H9 (cell line): ENCODE results near the gene CHD1. TPM values are rescaled to one million over a fixed set of nuclear protein-coding genes. Genes with fewer than 3 reads are reported as not detected.

Experiments
- DNase-seq: peaks from one replicate; pipeline ENCODE4 v3.0.0-alpha.2; 2017
- H2AFZ ChIP-seq: one replicate; pipeline ENCODE4 v1.6.1; 2013; ENCODE audit warnings: mild to moderate bottlenecking, low read length, control low read depth, moderate library complexity
- H2AK5ac ChIP-seq: 2 replicates; pipeline ENCODE4 v1.6.1; 2013; ENCODE audit warnings: low read length, control low read depth, mixed read lengths; ENCODE audit not compliant: insufficient read length
- H2BK120ac ChIP-seq: one replicate; pipeline ENCODE4 v1.6.1; 2013; ENCODE audit warnings: low read depth, mild to moderate bottlenecking, low read length, control low read depth, inconsistent platforms; ENCODE audit not compliant: poor library complexity, severe bottlenecking
- H2BK12ac ChIP-seq: 2 replicates; pipeline ENCODE4 v1.6.1; 2013; ENCODE audit warnings: low read length, control low read depth, mixed read lengths, low read depth; ENCODE audit not compliant: insufficient read length
- H2BK15ac ChIP-seq: 2 replicates; pipeline ENCODE4 v1.6.1; 2013; ENCODE audit warnings: low read depth, low read length, control low read depth
- H2BK20ac ChIP-seq: one replicate; pipeline ENCODE4 v1.6.1; 2013; ENCODE audit warnings: low read depth, mild to moderate bottlenecking, low read length, control low read depth, inconsistent platforms; ENCODE audit not compliant: poor library complexity, severe bottlenecking
- H2BK5ac ChIP-seq: 2 replicates; pipeline ENCODE4 v1.6.1; 2013; ENCODE audit warnings: low read length, control low read depth, mixed read lengths; ENCODE audit not compliant: insufficient read length
- H3K14ac ChIP-seq: 2 replicates; pipeline ENCODE4 v1.6.1; 2013; ENCODE audit warnings: low read length, control low read depth; ENCODE audit not compliant: insufficient read depth
- H3K18ac ChIP-seq: 2 replicates; pipeline ENCODE4 v1.6.1; 2013; ENCODE audit warnings: low read depth, mild to moderate bottlenecking, mixed read lengths, low read length, control low read depth; ENCODE audit not compliant: insufficient read length
- H3K23ac ChIP-seq: 2 replicates; pipeline ENCODE4 v1.6.1; 2013; ENCODE audit warnings: low read length, control low read depth, mixed read lengths, low read depth; ENCODE audit not compliant: insufficient read length
- H3K23me2 ChIP-seq: 2 replicates; pipeline ENCODE4 v1.6.1; 2013; ENCODE audit warnings: low read depth, mild to moderate bottlenecking, mixed read lengths, low read length, control low read depth; ENCODE audit not compliant: insufficient read length, poor library complexity, severe bottlenecking
- H3K27ac ChIP-seq: 2 replicates; pipeline ENCODE4 v1.5.1; 2013; ENCODE audit warnings: low read length, control low read depth, mixed read lengths, low read depth; ENCODE audit not compliant: insufficient read length
- H3K27me3 ChIP-seq: 2 replicates; pipeline ENCODE4 v1.6.1; 2013; ENCODE audit warnings: low read length, control low read depth, inconsistent platforms; ENCODE audit not compliant: insufficient read depth
- H3K4ac ChIP-seq: 2 replicates; pipeline ENCODE4 v1.6.1; 2013; ENCODE audit warnings: low read depth, mild to moderate bottlenecking, control low read depth, inconsistent platforms, low read length, moderate library complexity
- H3K4me1 ChIP-seq: 2 replicates; pipeline ENCODE4 v1.6.1; 2013; ENCODE audit warnings: low read length, control low read depth, inconsistent platforms; ENCODE audit not compliant: insufficient read depth
- H3K4me2 ChIP-seq: 2 replicates; pipeline ENCODE4 v1.6.1; 2013; ENCODE audit warnings: low read length, control low read depth, mixed read lengths; ENCODE audit not compliant: insufficient read length, insufficient read depth
- H3K56ac ChIP-seq: 2 replicates; pipeline ENCODE4 v1.6.1; 2013; ENCODE audit warnings: low read depth, mild to moderate bottlenecking, mixed read lengths, low read length, control low read depth; ENCODE audit not compliant: insufficient read length
- H3K79me1 ChIP-seq: 2 replicates; pipeline ENCODE4 v1.6.1; 2013; ENCODE audit warnings: low read depth, mild to moderate bottlenecking, moderate library complexity, low read length, control low read depth, inconsistent platforms; ENCODE audit not compliant: insufficient read depth, poor library complexity, severe bottlenecking
- H3K79me2 ChIP-seq: 2 replicates; pipeline ENCODE4 v1.6.1; 2013; ENCODE audit warnings: low read length, control low read depth, inconsistent platforms; ENCODE audit not compliant: insufficient read depth
- H3K9ac ChIP-seq: 2 replicates; pipeline ENCODE4 v1.6.1; 2013; ENCODE audit warnings: low read length, control low read depth, mixed read lengths; ENCODE audit not compliant: insufficient read length; ENCODE audit errors: extremely low read depth
- H3K9me3 ChIP-seq: one replicate; pipeline ENCODE4 v1.6.1; 2013; ENCODE audit warnings: low read depth, low read length, inconsistent platforms; ENCODE audit not compliant: control insufficient read depth
- H3T11ph ChIP-seq: one replicate; pipeline ENCODE4 v1.6.1; 2013; ENCODE audit warnings: mild to moderate bottlenecking, low read length, control low read depth, inconsistent platforms
- H4K20me1 ChIP-seq: one replicate; pipeline ENCODE4 v1.6.1; 2013; ENCODE audit not compliant: control insufficient read depth, insufficient read length, insufficient read depth
- H4K5ac ChIP-seq: 2 replicates; pipeline ENCODE4 v1.6.1; 2013; ENCODE audit warnings: low read depth, mild to moderate bottlenecking, mixed read lengths, low read length, control low read depth; ENCODE audit not compliant: insufficient read length
- H4K8ac ChIP-seq: replicated peaks from 2 replicates; pipeline ENCODE4 v1.6.1; 2013; ENCODE audit warnings: low read length, control low read depth, mixed read lengths, low read depth; ENCODE audit not compliant: insufficient read length
- H4K91ac ChIP-seq: 2 replicates; pipeline ENCODE4 v1.6.1; 2013; ENCODE audit warnings: low read depth, mild to moderate bottlenecking, moderate library complexity, mixed read lengths, low read length, control low read depth; ENCODE audit not compliant: insufficient read length
- H3K27ac Mint-ChIP-seq, 3 experiments: 2 replicates in 2 of 3; 3 replicates in 1 of 3; pipeline ENCODE4 v1.8.0; 2020 to 2021; ENCODE audit warnings: mixed read lengths in 3 of 3, mild to moderate bottlenecking in 1 of 3, moderate library complexity in 1 of 3
- H3K27me3 Mint-ChIP-seq: 2 replicates; pipeline ENCODE4 v1.8.0; 2021; ENCODE audit warnings: low read depth, mild to moderate bottlenecking, moderate library complexity, mixed read lengths
- H3K36me3 Mint-ChIP-seq, 3 experiments: 2 replicates in 2 of 3; 3 replicates in 1 of 3; pipeline ENCODE4 v1.8.0; 2020 to 2021; ENCODE audit warnings: low read depth in 3 of 3, mixed read lengths in 3 of 3; ENCODE audit not compliant: insufficient read depth in 1 of 3
- H3K4me1 Mint-ChIP-seq, 2 experiments: 2 replicates each; pipeline ENCODE4 v1.8.0; 2020; ENCODE audit warnings: mixed read lengths in 2 of 2
- H3K4me3 Mint-ChIP-seq, 2 experiments: 2 replicates in 1 of 2; 3 replicates in 1 of 2; pipeline ENCODE4 v1.8.0; 2020 to 2021; ENCODE audit warnings: mild to moderate bottlenecking in 2 of 2, mixed read lengths in 2 of 2, moderate library complexity in 1 of 2
- H3K9me3 Mint-ChIP-seq, 2 experiments: 2 replicates in 1 of 2; 3 replicates in 1 of 2; pipeline ENCODE4 v1.8.0; 2020; ENCODE audit warnings: mild to moderate bottlenecking in 2 of 2, mixed read lengths in 2 of 2, moderate library complexity in 1 of 2
- total RNA-seq: library from RNA; stranded (reverse); gene quantifications from 2 replicates; pipeline ENCODE4 v1.2.1, GENCODE V29; 2021
- TF ChIP-seq, protein P1 (sequence below): fragments of 200-600 bp; sonication (generic); conservative IDR thresholded peaks from 3 replicates; pipeline ENCODE4 v1.8.0; 2021; ENCODE audit warnings: antibody characterized with exemption, mild to moderate bottlenecking

The CHD1 gene
- total RNA-seq, 1 experiment from 2014 or later = 62.7 TPM

DNA sequence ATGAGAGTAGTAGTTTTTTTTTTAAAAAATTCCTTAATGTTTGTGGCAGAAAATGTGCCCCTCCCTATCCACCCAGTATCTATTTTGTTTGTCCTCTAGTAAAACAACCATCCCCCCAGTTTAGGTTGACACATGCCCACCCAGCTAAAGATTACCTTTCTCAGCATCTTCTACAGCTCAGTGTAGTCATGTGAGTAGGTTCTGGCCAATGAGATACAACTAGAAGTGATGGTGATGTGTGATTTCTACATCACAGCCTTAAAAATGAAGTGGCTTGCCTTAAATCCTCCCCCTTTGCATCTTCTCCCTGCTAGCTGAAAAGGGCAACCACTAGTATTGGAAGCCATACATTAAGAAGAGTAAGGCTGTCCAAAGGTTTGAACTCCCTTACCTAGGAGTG is 14.9 kb downstream of the CHD1 start:
- Histone ChIP-seq H3K79me1 (peaks cover 2% of the 10 kb centered on the region), H3K4me1 (no peaks in the 10 kb centered on the region; the same call in 1 of the 2 replicates), H3T11ph (no peak overlapping the region), H2BK20ac (no peak overlapping the region), H4K5ac (no peak overlapping the region), H4K91ac (no peak overlapping the region), H3K27me3 (no peaks in the 10 kb centered on the region), H3K56ac (no peak overlapping the region), H3K4me2 (no peak overlapping the region), H2BK15ac (no peak overlapping the region), H3K27ac (no peak overlapping the region), H3K23ac (no peak overlapping the region), H2BK12ac (no peak overlapping the region), H2BK120ac (no peak overlapping the region), H3K9ac (no peak overlapping the region), H3K79me2 (peaks cover 2% of the 10 kb centered on the region; the same call in 1 of the 2 replicates), H3K9me3 (no peaks in the 10 kb centered on the region), H3K18ac (no peak overlapping the region), H4K20me1 (no peaks in the 10 kb centered on the region), H3K14ac (no peak overlapping the region), H3K23me2 (no peaks in the 10 kb centered on the region), H2AFZ (no peak overlapping the region), H2AK5ac (no peak overlapping the region), H4K8ac (no peak overlapping the region), H2BK5ac (no peak overlapping the region), H3K4ac (no peak overlapping the region)
- TF ChIP-seq, protein P1, sequence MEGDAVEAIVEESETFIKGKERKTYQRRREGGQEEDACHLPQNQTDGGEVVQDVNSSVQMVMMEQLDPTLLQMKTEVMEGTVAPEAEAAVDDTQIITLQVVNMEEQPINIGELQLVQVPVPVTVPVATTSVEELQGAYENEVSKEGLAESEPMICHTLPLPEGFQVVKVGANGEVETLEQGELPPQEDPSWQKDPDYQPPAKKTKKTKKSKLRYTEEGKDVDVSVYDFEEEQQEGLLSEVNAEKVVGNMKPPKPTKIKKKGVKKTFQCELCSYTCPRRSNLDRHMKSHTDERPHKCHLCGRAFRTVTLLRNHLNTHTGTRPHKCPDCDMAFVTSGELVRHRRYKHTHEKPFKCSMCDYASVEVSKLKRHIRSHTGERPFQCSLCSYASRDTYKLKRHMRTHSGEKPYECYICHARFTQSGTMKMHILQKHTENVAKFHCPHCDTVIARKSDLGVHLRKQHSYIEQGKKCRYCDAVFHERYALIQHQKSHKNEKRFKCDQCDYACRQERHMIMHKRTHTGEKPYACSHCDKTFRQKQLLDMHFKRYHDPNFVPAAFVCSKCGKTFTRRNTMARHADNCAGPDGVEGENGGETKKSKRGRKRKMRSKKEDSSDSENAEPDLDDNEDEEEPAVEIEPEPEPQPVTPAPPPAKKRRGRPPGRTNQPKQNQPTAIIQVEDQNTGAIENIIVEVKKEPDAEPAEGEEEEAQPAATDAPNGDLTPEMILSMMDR = no peak
- H3K27me3 Mint-ChIP-seq = no peaks in the 10 kb centered on the region
- no peaks in the 10 kb centered on the region for H3K9me3 Mint-ChIP-seq
- H3K4me1 Mint-ChIP-seq = peaks cover 21 to 22% of the 10 kb centered on the region in 2 experiments
- H3K27ac Mint-ChIP-seq = peak overlapping the region in 1 of 3 experiments; percentile 58; a peak in 1 of 7 replicates
- DNase-seq = no peak
- H3K4me3 Mint-ChIP-seq = no peak overlapping the region
- H3K36me3 Mint-ChIP-seq = peaks cover 2 to 50% (median 24%) of the 10 kb centered on the region in 3 experiments; a peak in 5 of 7 replicates
